Measurements from ENCODE around the gene TLN1.

Gene TLN1, protein sequence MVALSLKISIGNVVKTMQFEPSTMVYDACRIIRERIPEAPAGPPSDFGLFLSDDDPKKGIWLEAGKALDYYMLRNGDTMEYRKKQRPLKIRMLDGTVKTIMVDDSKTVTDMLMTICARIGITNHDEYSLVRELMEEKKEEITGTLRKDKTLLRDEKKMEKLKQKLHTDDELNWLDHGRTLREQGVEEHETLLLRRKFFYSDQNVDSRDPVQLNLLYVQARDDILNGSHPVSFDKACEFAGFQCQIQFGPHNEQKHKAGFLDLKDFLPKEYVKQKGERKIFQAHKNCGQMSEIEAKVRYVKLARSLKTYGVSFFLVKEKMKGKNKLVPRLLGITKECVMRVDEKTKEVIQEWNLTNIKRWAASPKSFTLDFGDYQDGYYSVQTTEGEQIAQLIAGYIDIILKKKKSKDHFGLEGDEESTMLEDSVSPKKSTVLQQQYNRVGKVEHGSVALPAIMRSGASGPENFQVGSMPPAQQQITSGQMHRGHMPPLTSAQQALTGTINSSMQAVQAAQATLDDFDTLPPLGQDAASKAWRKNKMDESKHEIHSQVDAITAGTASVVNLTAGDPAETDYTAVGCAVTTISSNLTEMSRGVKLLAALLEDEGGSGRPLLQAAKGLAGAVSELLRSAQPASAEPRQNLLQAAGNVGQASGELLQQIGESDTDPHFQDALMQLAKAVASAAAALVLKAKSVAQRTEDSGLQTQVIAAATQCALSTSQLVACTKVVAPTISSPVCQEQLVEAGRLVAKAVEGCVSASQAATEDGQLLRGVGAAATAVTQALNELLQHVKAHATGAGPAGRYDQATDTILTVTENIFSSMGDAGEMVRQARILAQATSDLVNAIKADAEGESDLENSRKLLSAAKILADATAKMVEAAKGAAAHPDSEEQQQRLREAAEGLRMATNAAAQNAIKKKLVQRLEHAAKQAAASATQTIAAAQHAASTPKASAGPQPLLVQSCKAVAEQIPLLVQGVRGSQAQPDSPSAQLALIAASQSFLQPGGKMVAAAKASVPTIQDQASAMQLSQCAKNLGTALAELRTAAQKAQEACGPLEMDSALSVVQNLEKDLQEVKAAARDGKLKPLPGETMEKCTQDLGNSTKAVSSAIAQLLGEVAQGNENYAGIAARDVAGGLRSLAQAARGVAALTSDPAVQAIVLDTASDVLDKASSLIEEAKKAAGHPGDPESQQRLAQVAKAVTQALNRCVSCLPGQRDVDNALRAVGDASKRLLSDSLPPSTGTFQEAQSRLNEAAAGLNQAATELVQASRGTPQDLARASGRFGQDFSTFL (N-terminal part only)

DNA sequence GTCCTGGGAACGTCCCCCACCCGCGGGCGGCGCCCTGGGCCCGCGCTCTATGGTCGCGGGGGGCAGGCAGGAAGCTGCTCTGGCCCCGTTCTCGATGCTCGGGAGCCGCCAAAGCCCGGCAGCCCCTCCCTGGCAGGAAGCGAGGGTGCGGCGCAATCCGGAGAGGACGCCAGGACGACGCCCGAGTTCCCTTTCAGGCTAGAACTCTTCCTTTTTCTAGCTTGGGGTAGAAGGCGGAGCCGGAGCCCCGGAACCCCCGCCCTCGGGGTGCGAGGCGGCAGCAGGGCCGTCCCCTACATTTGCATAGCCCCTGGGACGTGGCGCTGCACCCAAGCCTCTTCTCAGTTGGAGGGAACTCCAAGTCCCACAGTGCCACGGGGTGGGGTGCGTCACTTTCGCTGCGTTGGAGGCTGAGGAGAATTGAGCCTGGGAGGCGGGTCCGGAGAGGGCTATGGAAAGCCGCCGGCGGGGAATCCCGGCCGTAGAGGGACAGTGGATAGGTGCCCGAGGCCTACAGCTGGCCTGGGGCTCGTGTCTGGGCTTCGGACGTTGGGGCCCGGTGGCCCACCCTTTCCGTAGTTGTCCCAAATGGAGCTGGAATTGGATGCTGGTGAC is at the start of gene TLN1, which contains the start of gene CREB3:
TLN1 (minus strand) TSS at position 11 of the 615 bp plus-strand sequence. CDS start 6,501 bp downstream, outside the sequence.
CREB3 (plus strand) TSS at position 482 of the 615 bp plus-strand sequence; CDS start at position 589, 107 bp downstream.
- DNase-seq: peak; percentile 99
- in situ Hi-C loops (cut with MboI; ENCODE audit: low pct_unique_long_range_greater_than_20kb, low sequenced_read_pairs): no loop called here

DNA sequence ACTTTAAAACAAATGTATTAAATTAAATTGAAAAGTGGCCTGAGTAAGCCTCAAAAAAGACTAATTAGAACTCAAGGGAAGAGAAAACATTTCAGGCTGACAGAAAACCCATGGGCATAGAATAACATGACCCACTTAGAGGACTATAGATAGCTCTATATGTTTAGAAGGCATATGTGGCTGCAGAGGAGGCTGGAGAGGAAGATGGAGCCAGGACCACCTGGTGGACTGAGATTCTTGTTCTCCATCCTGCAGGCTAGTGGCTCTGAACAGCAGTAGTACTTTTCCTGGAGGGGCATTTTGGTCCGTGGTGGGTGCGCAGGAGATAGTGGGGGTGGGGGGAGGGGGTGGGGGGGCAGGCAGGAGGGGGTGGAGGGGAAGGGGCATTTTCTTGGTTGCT is 49.1 kb upstream of the TLN1 start:
- in situ Hi-C loops (cut with MboI; ENCODE audit: low pct_unique_long_range_greater_than_20kb, low sequenced_read_pairs): no loop called here
- DNase-seq: no peak

DNA sequence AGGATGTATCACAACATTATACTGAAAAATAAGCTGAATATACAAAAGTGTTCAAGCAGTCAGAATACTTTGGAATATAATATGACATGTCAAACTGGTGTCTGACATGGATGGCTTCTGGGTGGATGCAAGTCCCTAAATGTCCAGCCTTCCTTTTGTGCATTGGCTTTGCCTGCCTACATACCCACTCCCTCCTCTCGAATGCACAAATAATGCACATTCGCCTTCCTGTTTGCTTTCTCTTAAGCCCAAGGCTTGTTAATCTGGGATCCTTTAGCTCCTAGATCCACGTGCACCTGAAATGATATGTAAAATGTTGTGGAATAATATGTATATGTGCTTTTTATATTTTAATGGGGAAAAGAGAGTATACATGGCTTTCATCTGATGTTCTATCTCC is 46.5 kb upstream of the TLN1 start:
- in situ Hi-C loops (cut with MboI; ENCODE audit: low pct_unique_long_range_greater_than_20kb, low sequenced_read_pairs): no loop called here
- no peak for DNase-seq

DNA sequence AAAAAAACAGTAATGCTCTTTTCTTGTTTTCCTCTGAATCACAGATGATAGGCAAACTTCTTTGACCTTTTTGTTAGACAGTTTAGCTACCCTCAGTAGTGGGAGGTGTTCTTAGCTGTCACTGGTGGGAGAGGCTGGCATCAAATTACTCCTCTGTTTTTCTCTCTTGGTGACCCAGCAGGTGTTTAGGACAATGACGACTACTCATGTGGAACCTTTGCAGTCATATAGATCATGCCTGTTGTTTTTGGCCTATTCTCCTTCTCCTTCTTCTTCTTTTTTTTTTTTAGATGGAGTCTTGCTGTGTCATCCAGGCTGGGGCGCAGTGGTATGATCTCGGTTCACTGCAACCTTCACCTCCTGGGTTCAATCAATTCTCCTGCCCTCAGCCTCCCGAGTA is 44.0 kb upstream of the TLN1 start:
- peak; percentile 78 for DNase-seq
- in situ Hi-C loops (cut with MboI; ENCODE audit: low pct_unique_long_range_greater_than_20kb, low sequenced_read_pairs): no loop called here

DNA sequence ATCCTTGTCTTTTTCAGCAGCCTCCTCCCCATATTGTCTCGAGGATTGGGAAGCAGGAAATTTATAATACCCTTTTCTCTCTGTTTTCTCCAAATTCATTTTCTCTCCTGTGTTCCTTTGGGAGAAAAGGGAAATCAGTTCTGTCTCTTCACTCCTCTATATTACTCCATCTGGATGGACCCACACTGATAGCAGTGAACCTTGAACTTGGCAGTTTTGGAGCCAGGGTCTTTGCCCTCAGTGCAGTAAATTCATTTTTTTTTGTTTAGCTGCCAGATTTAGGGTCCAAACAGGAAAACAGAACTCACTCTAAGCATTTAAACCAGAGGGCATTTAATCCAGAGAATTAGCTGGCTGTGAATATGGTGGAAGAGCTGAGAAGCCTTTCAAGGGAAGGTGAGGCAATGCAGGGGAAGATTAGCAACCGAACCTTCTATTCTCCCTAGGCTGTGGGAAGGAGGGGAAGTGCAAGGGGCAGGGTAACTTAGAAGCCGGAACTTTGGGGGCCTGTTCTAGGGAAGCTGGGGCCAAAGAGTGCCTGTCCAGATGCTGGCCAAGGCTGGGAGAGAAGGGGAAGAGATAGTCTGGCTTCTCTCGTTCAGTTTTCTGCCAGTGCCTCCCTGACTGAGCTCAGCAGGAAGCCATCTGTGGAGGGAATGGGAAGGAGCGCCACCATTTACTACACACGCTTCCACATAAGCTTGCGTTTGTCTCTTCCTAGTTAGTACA is 43.1 kb upstream of the TLN1 start:
- in situ Hi-C loops (cut with MboI; ENCODE audit: low pct_unique_long_range_greater_than_20kb, low sequenced_read_pairs): no loop called here
- peak; percentile 81 for DNase-seq

DNA sequence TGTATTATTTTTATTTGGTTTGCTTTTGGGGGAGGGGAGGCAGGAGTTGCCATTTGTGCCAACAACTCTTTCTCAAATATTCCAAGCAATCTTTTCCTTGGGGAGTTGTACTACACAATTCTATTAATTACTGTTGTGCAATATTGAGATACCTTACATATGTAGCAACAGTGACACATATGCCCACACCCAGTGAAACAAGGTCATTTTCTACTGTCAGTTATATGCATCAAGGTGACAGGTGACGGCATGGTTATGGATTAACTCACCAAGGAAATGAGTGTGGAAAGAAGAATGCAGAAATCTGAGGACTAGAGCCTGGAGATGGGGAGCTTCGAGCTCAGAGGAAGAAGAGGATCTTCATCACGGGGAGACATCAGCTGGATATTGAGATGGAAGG is 39.9 kb upstream of the TLN1 start:
- no peak for DNase-seq
- in situ Hi-C loops (cut with MboI; ENCODE audit: low pct_unique_long_range_greater_than_20kb, low sequenced_read_pairs): no loop called here

DNA sequence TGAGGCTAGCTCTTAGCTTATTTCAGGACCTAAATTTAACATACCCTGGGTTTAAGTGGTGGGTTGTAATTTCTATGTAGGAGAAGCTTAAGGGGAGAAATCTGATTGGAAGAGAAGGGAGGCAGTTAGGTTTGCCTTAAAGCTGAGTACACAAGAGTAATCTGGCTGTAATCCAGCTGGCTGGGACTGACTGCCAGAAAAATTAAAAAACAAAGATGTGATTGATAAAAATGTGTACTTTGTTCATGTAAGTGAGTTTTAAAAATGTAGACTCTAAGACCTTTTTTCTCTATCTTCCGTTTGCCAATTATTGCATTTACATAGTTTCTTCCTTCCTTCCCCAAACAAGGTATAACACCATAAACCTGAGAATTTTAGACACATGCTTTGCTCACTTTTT is 39.5 kb upstream of the TLN1 start:
- in situ Hi-C loops (cut with MboI; ENCODE audit: low pct_unique_long_range_greater_than_20kb, low sequenced_read_pairs): no loop called here
- no peak for DNase-seq

DNA sequence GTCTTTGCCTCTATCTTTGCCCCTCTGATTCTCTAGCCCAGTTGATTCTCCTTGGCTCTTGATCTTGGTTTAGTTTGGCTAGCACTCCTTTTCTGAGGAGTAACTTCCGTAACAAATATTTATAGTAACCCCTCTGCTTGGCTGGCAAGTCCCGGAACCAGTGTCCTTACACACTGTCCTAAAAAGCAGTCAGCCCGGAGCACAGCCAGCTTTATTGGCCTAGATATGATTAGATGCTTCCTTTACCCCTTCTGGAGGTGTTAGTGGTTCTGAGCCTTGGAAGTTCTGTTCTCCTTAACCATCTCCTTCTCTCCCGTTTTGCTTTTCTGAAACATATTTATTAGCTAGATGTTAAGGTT is 39.1 kb upstream of the TLN1 start:
- in situ Hi-C loops (cut with MboI; ENCODE audit: low pct_unique_long_range_greater_than_20kb, low sequenced_read_pairs): no loop called here
- no peak for DNase-seq

DNA sequence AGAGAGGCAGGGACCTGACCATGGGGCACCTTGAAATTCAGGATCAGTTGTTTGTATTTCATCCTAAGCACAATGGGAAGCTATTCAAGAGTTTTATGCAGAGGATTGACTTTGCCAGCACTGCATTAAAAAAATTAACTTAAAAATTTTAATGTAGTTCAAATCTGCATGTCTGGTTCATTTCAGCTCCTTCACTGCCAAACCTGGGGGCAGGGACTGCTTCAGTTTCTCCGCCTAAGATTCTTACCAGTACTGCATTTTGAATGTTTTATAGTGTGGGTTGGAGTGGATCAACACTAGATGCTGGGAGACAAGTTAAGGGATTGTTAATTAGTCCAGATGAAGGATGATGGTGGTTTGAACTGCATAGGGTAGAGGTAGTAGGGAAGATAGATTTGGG is 37.8 kb upstream of the TLN1 start:
- no peak for DNase-seq
- in situ Hi-C loops (cut with MboI; ENCODE audit: low pct_unique_long_range_greater_than_20kb, low sequenced_read_pairs): no loop called here

DNA sequence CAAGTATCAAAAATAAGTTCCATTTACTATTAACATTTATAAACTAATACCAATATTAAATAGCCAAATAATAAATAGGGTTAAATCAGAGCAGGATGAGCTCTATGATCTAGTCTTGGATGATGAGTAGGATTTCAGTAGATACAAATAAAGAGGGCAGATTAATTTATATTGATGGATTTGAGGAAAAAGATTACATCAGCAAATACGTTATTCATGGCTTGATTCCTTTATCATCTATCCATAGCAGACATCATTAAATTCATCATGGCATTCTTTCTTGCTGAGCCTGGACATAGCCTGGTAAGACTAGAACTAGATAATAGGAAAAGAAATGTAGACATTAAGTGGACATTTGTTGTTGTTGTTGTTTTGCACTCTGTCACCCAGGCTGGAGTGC is 35.5 kb upstream of the TLN1 start:
- in situ Hi-C loops (cut with MboI; ENCODE audit: low pct_unique_long_range_greater_than_20kb, low sequenced_read_pairs): no loop called here
- no peak for DNase-seq

DNA sequence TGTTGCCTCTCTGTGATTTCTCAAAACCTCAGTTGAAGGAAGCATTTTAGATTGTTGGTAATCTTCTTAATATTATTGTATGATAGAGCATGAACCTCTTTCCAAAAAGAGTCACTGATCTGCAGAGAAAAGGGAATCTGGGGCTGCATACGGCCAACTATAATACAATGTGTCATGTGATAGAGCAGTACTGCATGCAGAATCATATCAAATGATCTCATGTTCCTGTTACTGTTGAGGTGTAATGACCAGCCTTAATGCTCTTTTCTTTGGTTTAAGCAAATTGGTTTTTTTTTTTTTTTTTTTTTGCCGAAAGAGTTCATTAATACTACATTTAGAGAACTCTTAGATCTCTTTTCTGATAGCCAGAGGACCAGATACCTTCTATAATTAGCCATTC is 35.0 kb upstream of the TLN1 start:
- no peak for DNase-seq
- in situ Hi-C loops (cut with MboI; ENCODE audit: low pct_unique_long_range_greater_than_20kb, low sequenced_read_pairs): no loop called here

DNA sequence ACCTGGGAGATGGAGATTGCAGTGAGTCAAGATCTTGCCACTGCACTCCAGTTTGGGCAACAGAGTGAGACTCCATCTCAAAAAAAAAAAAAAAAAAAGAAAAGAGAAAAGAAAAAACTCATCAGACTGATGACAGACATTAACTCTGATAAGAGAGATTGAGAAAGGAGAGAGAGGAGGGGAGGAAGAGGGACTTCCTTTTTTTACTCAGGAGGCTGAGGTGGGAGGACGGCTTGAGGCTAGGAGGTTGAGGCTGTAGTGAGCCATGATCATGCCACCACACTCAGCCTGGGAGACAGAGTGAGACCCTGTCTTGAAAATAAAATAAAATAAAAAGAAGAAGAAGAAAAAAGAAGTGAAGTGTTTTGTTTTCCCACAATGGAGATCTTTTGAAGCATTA is 31.8 kb upstream of the TLN1 start:
- DNase-seq: peak; percentile 15
- in situ Hi-C loops (cut with MboI; ENCODE audit: low pct_unique_long_range_greater_than_20kb, low sequenced_read_pairs): no loop called here

DNA sequence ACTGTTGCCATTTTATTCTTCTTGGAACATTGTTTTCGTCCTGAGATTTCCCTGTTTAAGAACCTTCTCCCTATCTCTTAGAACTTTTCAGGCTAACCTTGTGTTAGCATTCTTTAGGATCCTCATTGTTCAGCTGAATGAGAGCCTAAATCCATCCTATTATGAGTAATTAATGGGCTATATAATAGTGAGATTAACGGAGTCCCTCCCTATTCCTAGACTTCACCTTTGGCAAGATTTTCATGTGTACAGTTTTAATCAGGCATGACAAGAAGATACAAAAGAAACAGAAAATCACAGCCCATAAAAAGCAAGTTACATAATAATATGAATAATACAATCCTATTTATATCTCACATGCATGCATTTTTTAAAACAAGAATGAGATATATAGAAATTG is 31.2 kb upstream of the TLN1 start:
- in situ Hi-C loops (cut with MboI; ENCODE audit: low pct_unique_long_range_greater_than_20kb, low sequenced_read_pairs): no loop called here

DNA sequence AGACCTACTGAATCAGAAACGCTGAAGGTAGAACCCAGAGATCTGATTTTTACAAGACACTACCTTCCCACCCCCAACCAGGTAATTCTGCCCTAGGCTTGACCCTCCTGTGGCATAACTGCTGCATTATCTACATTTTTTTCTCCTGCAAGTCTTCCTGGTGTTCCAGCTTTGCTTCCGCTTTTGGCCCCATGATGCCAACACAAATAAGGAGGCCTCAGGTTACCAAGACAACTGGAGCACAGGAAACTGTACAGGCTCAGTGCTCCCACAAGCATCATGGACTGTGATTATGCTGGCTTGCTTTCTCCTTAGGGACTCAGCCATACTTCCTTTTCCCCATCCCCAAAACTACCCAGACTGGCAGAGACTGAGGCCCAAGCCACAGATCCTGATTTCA is 28.7 kb upstream of the TLN1 start:
- in situ Hi-C loops (cut with MboI; ENCODE audit: low pct_unique_long_range_greater_than_20kb, low sequenced_read_pairs): no loop called here
- DNase-seq: peak; percentile 42

More for the DNA sequence above, 31.2 kb upstream of the TLN1 start:
- DNase-seq: no peak

DNA sequence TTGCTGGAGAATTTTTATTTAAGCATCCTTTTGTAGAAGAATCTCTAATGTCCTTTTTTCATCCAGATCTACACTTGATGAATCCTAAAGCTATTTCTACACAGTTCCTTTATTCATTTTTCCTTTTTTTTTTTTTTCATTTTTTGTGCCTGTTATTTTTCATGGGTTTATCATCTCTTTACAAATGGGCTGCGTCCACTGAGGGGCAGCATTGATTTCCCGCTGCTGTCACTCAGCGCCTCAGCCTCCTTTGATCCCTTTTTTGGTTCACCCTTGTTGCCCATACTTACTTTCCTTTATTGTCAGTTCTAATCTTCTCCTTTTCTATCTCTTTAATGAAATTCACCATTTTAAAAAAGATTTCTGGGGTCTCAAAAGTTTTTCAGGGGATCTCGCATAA is 27.8 kb upstream of the TLN1 start:
- in situ Hi-C loops (cut with MboI; ENCODE audit: low pct_unique_long_range_greater_than_20kb, low sequenced_read_pairs): no loop called here
- no peak for DNase-seq

DNA sequence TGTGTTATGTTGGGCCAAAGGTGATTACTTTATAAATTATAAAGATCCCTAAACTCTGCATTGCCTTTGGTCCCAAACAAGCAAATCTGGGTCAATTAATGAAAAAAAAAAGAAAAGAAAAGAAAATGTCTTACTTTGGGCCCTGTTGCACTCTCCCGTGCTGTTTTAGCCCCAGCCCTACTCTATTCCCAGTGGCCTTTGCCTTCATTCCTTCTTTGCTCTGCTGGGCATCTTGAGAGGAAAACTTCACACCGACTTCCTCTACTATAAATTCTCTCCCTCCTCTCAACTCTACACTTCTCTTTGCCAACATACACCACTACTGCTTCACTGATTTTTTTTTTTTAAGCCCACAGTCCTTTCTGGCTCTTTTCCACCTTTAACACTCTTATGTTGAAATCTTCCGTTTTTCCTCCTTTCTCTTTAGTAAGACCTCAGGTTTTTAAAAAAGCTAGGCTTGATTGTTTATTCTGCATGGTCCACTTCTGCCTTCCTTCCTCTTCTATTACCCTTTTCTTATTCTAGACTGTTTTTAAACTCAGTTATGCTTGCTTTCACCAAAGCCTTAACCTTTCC is 26.6 kb upstream of the TLN1 start:
- in situ Hi-C loops (cut with MboI; ENCODE audit: low pct_unique_long_range_greater_than_20kb, low sequenced_read_pairs): no loop called here
- peak; percentile 29 for DNase-seq

DNA sequence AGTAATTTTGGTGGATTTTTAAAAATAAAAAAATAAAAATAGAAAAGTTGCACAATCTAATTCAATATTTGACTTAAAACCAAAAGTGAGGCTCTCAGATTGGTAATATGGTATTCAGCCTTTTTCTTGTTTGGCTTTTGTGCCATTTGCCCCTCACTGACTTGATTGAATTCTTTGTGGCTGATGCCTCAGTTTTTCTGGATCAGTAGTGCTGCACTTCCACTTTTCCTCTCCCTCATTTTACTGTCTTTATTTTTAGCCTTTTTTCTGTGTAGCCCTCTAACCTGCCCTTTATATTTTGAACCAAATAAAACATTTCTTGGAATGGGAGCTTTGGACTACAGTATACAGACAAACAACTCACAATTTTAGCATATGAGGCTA is 25.9 kb upstream of the TLN1 start:
- DNase-seq: no peak
- in situ Hi-C loops (cut with MboI; ENCODE audit: low pct_unique_long_range_greater_than_20kb, low sequenced_read_pairs): no loop called here

DNA sequence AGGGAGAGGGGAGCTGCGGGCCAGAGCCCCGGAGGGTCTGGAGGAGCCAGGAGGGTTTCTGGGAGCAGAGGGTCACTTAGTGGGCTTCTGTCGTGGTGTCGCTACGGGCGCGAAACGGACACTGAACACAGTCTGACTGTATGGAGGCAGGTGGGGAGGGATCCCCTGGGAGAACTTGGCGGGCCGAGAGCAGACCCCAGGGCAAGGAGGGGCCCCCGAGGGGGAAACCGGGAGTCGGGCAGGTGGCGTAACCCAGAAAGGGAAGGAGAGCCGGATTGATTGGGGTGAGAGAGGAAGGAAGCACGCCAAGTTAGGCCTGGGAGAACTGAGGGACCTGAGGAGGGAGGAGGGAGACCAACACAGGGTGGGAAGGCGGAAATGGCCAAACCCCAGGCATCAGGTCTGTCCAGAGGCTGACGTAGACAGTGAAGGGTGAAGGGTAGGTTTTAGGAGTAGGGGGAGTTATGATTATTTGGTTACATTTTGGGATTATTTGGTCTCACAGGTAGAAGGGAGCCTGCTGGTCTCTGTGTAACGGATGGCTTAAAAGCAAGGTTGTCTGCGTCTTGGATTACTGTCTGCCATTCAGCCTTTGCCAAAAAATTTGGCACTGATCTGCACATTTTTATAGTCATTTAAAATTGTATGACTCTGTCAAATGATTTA is 25.4 kb upstream of the TLN1 start:
- DNase-seq: peak; percentile 59

More for the DNA sequence above, 25.4 kb upstream of the TLN1 start:
- in situ Hi-C loops (cut with MboI; ENCODE audit: low pct_unique_long_range_greater_than_20kb, low sequenced_read_pairs): no loop called here
